GM19239 (cell line): ENCODE data around the gene RNF180.
"Not testable (repeated sequence)": the region's sequence is repeated elsewhere in the genome, so short reads cannot be mapped to it uniquely, and the experiment has no call there.

ENCODE experiments used
- DNase-seq: peaks from one replicate; pipeline ENCODE4 v3.0.0; 2011; ENCODE audit warnings: low spot score; ENCODE audit not compliant: insufficient read length
- FAIRE-seq: peaks from 2 replicates; lab custom pipeline; 2011; peaks lifted over from hg19 to GRCh38; lab: Jason Lieb, UNC

Gene RNF180

DNA sequence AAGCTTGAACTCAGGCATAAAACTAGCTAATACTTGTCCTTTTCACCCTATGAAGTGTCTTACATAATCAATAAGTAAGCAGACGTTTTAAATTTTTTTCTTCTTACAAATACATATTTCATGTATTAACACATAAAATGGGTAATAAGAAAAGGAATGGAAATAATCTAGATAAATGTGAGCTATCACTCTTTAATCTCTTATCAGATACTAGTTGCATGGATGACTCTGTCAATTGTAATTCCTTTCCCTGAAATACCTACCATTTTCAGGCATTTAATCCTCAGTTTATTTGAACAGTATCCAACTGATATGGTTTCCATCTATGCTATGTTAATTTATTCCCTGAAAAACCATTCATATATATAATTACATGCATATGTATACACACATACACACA is 174.1 kb downstream of the RNF180 start:
- no peak for FAIRE-seq

DNA sequence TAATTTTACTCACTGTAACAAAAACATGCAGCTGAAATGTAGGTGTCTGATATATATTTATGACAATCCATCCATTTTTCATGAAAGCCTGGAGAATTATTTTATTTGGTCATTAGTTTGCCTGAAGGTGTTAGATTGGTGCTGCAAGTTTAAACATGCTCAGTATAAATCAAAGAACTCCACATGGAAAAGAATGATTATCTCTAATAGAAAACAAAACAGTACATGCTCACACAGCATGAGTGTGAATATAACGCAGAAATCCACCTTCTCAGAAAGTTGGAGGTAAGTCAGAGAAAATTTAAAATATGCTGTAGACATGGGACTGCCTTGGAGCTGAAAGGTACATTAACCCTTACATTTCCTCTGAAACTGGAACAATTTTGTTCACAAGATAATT is 174.7 kb downstream of the RNF180 start:
- FAIRE-seq (no peak), DNase-seq (no peak)

More for the DNA sequence above, 174.1 kb downstream of the RNF180 start:
- DNase-seq = no peak

DNA sequence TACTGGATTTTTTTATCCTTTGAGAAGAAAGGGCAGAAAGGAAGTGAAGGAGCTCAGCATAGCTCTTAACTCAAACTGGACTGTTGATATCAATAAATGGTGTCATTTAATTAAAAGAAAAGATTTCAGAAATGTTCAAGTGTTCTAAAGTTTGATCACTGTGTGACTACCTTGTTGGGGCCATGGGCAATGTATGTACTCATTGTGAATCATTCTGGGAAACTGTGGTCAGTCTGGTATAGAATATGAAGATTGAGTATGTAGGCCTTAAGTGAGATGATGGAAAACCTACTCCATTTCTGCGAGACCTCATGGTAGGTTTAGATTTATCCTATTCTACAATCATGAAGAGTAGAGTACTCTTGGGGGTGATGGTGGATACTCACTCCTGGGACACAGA is 175.7 kb downstream of the RNF180 start:
- FAIRE-seq (no peak), DNase-seq (no peak)

DNA sequence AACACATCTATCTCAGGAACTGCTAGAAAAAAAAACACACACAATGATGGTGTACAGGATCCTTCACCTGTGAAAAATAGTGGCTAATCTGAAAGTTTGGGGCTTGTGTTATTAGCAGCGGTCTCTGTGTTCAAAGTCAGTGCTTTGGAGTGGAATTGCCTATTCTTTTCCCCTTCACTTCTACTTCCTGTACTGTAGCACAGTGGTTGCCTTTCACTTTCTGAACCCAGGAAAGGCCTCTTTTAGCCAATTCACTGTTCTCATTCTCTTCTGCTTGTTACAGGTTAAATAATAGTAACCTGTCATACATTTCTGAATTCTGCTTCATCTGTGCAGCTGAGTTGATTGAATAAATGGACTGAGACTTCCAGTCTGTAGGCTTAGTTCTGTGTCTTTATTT is 178.9 kb downstream of the RNF180 start:
- DNase-seq (no peak), FAIRE-seq (no peak)

DNA sequence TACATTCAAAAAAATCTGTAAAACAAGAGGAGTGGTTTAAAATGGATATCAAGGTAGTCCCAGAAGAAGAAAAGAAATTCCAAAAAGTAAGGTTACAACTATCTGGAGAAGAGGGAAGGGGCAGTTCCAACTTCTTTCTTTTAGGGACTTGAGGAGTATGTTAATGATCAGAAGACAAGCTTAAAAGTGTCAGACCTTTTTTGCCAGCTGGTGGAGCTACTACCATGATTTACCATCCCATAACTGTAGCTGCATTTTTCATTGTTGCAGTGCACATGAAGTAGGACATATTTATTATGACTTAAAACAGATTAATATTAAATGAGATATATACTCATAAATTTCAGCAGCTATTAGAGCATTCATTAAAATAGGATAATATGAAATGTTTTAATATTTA is 181.7 kb downstream of the RNF180 start:
- no peak for DNase-seq
- FAIRE-seq = no peak

DNA sequence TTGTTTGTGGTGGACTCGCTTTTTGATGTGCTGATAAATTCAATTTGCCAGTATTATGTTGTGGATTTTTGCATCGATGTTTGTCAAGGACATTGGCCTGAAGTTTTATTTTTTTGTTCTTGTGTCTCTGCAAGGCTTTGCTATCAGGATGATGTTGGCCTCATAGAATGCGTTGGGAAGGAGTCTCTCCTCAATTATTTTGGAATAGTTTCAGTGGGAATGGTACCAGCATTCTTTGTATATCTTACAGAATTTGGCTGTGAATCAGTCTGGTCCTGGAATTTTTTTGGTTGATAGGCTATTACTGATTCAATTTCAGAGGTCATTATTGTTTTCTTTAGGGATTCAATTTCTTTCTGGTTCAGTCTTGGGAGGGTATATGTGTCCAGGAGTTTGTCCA is 198.8 kb downstream of the RNF180 start:
- no peak for DNase-seq
- FAIRE-seq = no peak

DNA sequence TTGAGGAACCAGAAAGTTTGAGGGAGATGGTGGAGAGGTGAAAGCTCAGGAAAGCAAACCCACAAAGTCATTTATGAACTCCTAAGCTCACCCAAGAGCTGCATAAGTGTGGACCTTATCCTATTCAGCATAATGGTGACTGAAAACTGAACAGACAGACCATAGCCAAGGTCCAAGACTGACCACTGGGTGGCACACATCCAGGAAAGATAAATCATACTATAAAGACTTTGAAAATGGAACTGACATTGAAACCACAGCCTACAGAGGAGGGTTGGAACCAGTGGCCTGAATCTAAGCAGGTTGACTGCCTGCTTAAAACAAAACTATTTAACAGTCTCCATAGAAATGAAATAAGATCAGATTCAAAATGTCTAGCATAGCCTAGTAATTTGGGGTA is 219.1 kb downstream of the RNF180 start:
- FAIRE-seq (peak; percentile 40), DNase-seq (peak; percentile 1)

DNA sequence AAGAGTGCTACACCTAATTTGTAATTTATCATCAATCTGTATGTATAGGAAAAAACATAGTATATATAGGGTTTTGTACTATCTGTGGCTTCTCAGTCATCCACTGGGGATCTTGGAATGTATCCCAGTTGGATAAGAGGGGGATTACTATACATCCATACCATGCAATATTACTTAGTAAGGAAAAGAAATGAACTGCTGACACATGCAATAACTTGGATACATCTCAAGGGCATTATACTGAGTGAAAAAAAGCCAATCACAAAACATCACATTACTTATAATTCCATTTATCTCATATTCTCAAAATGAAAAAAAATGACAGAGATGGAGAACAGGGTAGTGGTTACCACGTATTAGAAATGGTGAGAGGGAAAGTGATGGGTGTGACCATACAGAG is 231.9 kb downstream of the RNF180 start:
- FAIRE-seq (no peak), DNase-seq (no peak)

DNA sequence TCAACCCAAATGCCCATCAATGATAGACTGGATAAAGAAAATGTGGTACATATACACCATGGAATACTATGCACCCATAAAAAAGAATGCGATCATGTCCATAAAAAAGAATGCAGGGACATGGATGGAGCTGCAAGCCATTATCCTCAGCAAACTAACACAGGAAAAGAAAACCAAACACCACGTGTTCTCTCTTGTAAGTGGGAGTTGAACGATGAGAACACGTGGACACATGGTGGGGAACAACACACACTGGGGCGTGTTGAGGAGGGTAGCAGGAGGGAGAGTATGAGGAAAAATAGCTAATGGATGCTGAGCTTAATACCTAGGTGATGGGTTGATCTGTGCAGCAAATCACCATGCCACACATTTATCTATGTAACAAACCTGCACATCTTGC is 233.1 kb downstream of the RNF180 start:
- DNase-seq, FAIRE-seq: not testable (repeated sequence)

DNA sequence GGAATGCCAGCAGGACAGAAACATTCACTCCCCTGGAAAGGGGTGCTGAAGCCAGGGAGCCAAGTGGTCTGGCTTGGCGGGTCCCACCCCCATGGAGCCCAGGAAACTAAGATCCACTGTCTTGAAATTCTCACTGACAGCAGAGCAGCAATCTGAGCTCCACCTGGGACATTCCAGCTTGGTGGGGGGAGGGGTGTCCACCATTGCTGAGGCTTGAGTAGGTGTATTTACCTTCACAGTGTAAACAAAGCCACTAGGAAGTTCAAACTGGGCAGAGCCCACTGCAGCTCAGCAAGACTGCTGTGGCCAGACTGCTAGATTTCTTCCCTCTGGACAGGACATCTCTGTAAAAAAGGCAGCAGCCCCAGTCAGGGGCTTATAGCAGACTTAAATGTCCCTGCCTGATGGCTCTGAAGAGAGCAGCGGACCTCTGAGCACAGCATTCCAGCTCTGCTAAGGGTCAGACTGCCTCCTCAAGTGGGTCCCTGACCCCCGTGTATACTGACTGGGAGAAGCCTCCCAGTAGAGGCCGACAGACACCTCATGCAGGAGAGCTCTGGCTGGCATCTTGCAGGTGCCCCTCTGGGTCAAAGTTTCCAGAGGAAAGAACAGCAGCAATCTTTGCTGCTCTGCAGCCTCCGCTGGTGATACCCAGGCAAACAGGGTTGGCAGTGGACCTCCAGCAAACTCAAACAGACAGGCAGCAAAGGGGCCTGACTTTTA is 241.6 kb downstream of the RNF180 start:
- DNase-seq, FAIRE-seq: not testable (repeated sequence)

DNA sequence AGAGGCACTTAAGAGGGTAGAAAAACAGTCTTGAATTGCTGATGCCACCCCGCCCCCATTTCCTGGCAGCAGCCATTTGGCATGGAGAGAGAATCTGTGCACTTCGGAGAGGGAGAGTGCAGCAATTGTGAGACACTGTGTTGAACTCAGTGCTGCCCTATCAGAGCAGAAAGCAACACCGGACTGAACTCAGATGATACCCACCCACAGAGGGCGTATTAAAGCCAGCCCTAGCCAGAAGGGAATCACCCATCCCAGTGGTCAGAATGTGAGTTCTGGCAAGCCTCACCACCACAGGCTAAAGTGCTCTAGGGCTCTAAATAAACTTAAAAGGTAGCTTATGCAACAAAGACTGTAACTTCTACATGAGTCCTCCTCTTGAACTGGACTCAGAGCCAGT is 251.7 kb downstream of the RNF180 start:
- DNase-seq = no peak
- FAIRE-seq = no peak

DNA sequence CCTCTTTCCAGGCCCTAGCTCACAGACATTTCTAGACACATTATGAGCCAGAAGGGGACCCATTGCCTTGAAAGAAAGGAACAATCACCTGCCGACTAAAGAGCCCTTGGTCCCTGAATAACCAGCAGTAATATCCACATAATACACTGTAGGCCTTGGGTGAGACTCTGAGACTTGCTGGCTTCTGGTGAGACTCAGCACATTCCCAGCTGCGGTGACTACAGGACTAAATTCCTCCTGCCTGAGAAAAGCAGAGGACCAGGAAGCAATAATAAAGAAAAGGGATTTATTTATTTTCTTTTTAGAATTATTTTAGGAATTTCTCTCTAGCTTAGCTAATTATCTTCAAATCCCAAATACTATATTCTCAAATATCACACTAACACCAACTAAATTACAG is 252.4 kb downstream of the RNF180 start:
- no peak for DNase-seq
- no peak for FAIRE-seq
